ENCODE measurements around the gene VAV3. TPM values are rescaled to one million over a fixed set of nuclear protein-coding genes. Genes with fewer than 3 reads are reported as not detected.

Gene VAV3
- total RNA-seq, 2 donors from 2014 or later, result 6.9 to 7.7 TPM

- no peaks in the 10 kb centered on the region for H3K27me3 ChIP-seq (replicated peaks; ENCODE audit: insufficient read depth)
- no peak overlapping the region for H3K27ac ChIP-seq
- DNase-seq (ENCODE audit: low spot score) (no peak), ATAC-seq (ENCODE audit: insufficient number of reproducible peaks, low FRiP score, low read depth) (no peak)
- no peaks in the 10 kb centered on the region for H3K36me3 ChIP-seq
- H3K4me3 ChIP-seq, result no peak overlapping the region
- no peaks in the 10 kb centered on the region for H3K9me3 ChIP-seq
- TF ChIP-seq, protein P1, sequence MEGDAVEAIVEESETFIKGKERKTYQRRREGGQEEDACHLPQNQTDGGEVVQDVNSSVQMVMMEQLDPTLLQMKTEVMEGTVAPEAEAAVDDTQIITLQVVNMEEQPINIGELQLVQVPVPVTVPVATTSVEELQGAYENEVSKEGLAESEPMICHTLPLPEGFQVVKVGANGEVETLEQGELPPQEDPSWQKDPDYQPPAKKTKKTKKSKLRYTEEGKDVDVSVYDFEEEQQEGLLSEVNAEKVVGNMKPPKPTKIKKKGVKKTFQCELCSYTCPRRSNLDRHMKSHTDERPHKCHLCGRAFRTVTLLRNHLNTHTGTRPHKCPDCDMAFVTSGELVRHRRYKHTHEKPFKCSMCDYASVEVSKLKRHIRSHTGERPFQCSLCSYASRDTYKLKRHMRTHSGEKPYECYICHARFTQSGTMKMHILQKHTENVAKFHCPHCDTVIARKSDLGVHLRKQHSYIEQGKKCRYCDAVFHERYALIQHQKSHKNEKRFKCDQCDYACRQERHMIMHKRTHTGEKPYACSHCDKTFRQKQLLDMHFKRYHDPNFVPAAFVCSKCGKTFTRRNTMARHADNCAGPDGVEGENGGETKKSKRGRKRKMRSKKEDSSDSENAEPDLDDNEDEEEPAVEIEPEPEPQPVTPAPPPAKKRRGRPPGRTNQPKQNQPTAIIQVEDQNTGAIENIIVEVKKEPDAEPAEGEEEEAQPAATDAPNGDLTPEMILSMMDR (IDR thresholded peaks at IDR 0.05), result no peak
- H3K4me1 ChIP-seq (ENCODE audit: control insufficient read depth in 1 of 2, low read depth in 2 of 2), result no peaks in the 10 kb centered on the region
These were observed 87.2 kb downstream of the VAV3 start for GRCh38 chr1:107877745-107878144.

GRCh38 chr1:107877092-107877491, 87.9 kb downstream of the VAV3 start:
- Histone ChIP-seq H3K27ac (no peak overlapping the region), H3K9me3 (no peaks in the 10 kb centered on the region), H3K4me1 (ENCODE audit: control insufficient read depth in 1 of 2, low read depth in 2 of 2) (no peaks in the 10 kb centered on the region), H3K27me3 (replicated peaks; ENCODE audit: insufficient read depth) (no peaks in the 10 kb centered on the region), H3K36me3 (no peaks in the 10 kb centered on the region), H3K4me3 (no peak overlapping the region)
- DNase-seq (ENCODE audit: low spot score) (no peak), ATAC-seq (ENCODE audit: insufficient number of reproducible peaks, low FRiP score, low read depth) (no peak)
- TF ChIP-seq, protein P1 (IDR thresholded peaks at IDR 0.05), result no peak

DNA sequence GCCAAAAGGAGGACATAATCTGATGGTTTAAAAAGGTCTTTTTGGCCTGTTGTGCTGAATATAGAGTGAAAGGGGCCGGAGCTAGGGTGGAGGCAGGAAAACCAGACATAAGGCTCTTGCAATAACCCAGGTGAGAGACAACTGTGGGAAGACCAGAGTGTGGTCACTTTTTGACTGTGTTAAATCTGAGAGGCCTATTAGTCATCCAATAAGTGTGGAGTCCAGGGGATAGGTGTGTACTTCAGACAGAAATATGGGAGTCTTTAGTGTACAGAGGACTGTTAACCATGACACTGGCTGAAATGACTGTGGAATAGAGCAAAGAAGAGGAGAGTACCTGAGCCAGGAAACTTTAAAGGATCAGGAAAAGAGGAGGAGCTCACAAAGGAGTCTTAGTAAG, 89.3 kb downstream of the VAV3 start:
- ATAC-seq (ENCODE audit: insufficient number of reproducible peaks, low FRiP score, low read depth) (no peak), DNase-seq (ENCODE audit: low spot score) (no peak)
- Histone ChIP-seq H3K27me3 (replicated peaks; ENCODE audit: insufficient read depth) (no peaks in the 10 kb centered on the region), H3K4me1 (ENCODE audit: control insufficient read depth in 1 of 2, low read depth in 2 of 2) (no peaks in the 10 kb centered on the region), H3K27ac (no peak overlapping the region), H3K4me3 (no peak overlapping the region), H3K9me3 (no peaks in the 10 kb centered on the region), H3K36me3 (no peaks in the 10 kb centered on the region)
- TF ChIP-seq, protein P1 (IDR thresholded peaks at IDR 0.05), result no peak

- Histone ChIP-seq H3K9me3 (no peaks in the 10 kb centered on the region), H3K27me3 (replicated peaks; ENCODE audit: insufficient read depth) (no peaks in the 10 kb centered on the region), H3K36me3 (no peaks in the 10 kb centered on the region), H3K4me1 (ENCODE audit: control insufficient read depth in 1 of 2, low read depth in 2 of 2) (no peaks in the 10 kb centered on the region), H3K27ac (no peak overlapping the region), H3K4me3 (no peak overlapping the region)
- DNase-seq (ENCODE audit: low spot score), result no peak
- ATAC-seq (ENCODE audit: insufficient number of reproducible peaks, low FRiP score, low read depth), result no peak
- TF ChIP-seq, protein P1 (IDR thresholded peaks at IDR 0.05), result no peak
These were observed 90.8 kb downstream of the VAV3 start for GRCh38 chr1:107874221-107874620.

GRCh38 chr1:107871687-107872395, 93.1 kb downstream of the VAV3 start:
- no peak for ATAC-seq (ENCODE audit: insufficient number of reproducible peaks, low FRiP score, low read depth)
- Histone ChIP-seq H3K36me3 (no peaks in the 10 kb centered on the region), H3K9me3 (no peaks in the 10 kb centered on the region), H3K27me3 (replicated peaks; ENCODE audit: insufficient read depth) (no peaks in the 10 kb centered on the region), H3K4me1 (ENCODE audit: control insufficient read depth in 1 of 2, low read depth in 2 of 2) (no peaks in the 10 kb centered on the region), H3K4me3 (no peak overlapping the region), H3K27ac (no peak overlapping the region)
- DNase-seq (ENCODE audit: low spot score), result no peak
- TF ChIP-seq, protein P1 (IDR thresholded peaks at IDR 0.05), result no peak
